DMS153 (cell line): ENCODE measurements around the gene NAE1.

Source experiments
- DNase-seq: peaks from one replicate; lab custom pipeline; 2025; lab: John Stamatoyannopoulos, UW

NAE1 gene

DNA sequence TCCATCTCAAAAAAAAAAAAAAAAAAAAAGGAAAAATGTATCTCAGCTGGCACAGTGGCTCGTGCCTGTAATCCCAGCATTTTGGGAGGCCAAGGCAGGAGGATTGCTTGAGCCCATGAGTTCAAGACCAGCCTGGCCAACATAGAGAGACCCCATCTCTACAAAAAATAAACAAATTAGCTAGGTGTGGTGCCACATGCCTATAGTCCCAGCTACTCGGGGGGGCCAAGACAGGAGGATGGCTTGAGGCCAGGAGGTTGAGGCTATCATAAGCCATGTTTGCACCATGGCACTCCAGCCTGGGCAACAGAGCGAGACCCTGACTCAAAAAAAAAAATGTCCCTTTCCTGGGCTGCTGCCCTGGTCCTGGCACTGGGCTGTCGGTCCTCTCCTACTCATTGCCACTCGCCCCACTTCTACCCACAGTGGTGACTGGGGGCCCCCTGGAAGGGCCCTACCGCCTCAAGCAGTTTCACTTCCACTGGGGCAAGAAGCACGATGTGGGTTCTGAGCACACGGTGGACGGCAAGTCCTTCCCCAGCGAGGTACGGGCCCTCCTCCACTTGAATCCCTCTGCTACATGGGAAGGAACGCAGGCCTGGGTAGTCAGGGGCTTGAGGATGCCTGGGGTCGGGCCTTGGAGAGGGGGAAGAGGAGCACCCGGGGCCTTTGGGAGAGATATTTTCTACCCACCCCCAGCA lies 19.5 kb upstream of the NAE1 start:
- no peak for DNase-seq

DNA sequence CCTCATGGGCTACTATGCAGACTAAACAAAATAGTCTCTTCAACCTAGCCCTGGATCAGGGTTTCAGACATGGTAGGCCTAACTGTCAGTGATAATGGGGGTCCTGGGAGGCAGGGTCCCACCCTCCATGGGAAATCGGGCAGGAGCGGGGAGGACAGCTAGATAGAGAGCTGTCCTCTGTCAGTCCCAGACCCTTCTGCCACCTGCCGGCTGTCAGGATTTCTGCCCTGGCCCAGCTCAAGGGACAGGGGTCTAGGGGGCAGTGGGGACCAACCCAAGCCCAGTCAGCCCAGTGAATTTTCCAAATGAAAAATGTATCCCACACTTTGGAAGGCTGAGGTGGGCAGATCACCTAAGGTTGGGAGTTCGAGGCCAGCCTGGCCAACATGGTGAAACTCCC lies 18.8 kb upstream of the NAE1 start:
- DNase-seq: no peak

DNA sequence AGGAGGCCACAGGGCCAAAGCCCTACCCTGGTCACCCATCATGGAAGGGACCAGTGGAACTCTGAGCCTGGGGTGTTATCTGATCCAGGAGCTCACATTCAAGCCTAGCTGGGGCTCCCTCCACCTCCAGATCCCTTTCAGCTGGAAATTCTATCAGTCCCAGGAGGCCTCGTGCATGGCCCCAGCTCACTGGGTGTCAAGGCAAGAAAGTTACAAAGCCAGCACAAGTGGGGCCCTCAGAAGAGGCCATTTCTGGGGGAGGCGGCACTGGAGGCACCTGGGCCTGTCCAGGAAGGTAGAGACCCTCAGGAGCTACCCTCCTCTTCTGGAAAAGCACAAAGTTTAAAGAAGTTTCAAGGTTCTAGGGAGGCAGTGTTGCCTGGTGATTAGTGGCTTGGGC lies 18.2 kb upstream of the NAE1 start:
- DNase-seq: no peak

DNA sequence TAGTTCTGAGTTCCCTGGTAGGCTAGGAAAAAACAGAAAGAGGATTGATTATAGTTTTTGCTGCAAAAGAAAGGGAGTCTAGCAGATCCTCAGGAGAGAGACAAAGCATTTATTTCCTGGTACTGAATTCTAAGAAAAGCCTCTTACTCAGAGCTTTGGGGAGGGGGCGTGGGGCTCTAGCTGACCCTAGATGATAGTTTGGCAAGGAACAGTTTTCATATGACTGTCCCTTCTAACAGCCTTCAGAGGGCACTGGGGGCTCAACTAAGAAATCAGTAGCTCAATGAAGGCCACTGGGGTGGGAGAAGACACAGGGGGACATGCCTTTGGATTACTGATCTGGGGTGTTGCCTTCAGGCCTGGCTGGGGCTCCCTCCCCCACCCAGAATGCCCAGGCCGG lies 17.4 kb upstream of the NAE1 start:
- DNase-seq: no peak

DNA sequence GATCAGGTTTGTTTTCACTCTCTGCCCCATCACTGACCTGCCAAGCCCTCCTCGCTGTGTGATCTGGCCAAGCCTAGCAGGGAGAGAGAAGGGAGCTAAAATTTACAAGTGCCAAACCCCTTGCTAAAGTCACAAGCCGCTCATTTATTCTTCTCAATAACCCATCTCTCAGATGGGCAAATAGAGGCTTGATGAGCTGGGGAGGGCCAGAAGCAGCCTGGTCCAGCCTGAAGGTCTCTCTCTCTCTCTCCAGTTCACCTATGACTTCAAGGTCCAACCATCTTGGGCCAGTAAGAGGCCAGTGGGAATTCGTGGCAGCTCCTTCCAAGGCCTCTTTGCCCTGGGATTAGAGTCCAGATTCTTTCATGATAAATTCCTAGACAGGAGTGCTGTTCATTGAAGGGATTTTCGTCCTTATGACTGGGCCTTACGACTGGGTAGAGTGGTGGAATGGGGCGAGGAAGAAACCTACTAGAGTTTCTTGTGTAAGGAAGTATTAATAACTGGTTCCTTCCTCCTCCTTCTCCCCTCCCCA lies 16.8 kb upstream of the NAE1 start:
- no peak for DNase-seq

DNA sequence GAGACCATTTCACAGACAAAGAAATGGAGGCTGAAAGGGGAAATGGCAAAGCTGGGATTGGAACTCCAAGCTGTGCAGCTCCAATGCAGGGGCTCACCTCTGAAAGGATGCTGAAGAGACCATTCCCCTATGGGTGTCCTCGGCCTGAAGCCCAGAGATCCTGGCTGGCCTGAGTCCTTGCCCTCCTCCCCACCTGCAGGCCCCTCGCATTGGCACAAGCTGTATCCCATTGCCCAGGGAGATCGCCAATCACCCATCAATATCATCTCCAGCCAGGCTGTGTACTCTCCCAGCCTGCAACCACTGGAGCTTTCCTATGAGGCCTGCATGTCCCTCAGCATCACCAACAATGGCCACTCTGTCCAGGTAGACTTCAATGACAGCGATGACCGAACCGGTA lies 16.1 kb upstream of the NAE1 start:
- no peak for DNase-seq

DNA sequence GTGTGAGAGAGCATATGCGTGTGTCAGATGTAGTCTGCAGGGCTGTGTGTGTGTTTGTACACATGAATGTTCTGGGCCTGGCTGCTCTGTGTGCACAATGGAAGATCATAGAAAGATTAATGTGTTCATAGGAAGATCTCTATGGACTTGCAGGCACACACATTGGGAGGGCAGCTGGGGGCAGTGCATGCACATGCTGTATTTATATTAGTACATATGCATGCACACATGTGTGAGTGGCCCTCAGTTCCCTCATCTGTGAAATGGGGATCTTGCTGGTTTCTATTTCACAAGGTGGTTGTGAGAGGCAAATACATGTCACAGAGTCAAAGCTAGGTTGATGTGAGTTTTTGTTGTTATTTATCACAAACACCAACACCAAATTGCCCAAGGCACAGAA lies 15.5 kb upstream of the NAE1 start:
- no peak for DNase-seq

DNA sequence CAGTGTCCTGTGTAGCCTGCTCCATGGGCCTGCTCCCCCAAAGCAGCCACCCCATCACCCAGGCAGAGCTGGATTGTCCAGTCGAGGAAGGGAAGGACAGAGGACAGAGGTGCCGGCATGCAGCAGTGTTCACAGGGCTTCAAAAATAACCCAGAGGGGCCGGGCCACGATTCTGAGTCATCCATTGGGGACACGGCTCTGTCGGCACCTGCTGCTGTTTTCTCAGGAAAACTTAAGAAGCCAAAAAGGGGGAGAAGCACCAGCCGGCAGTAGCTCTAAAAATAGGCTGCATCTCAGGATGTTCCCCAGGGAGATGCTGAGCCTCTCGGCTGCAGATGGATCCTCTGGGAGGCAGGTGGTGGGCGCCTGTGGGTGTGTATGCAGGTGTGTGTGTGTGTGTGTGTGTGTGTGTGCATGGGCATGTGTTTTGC lies 15.0 kb upstream of the NAE1 start:
- no peak for DNase-seq

DNA sequence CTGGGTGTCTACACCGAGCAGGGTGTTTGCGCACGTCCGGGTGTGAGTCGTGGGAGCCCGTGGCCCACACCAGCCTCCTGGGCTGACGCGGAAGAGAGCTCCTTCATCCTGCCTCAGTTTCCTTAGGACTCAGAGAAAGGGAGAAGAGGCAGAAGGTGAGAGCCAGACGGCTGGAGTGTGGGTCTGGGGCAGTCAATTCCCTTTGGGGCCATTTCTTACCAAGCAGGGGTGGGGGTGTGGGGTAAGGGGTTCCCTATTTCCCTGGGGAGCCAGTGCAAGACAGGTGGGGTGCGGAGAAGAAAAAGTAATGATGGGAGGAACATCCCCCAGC lies 14.3 kb upstream of the NAE1 start:
- DNase-seq: no peak

DNA sequence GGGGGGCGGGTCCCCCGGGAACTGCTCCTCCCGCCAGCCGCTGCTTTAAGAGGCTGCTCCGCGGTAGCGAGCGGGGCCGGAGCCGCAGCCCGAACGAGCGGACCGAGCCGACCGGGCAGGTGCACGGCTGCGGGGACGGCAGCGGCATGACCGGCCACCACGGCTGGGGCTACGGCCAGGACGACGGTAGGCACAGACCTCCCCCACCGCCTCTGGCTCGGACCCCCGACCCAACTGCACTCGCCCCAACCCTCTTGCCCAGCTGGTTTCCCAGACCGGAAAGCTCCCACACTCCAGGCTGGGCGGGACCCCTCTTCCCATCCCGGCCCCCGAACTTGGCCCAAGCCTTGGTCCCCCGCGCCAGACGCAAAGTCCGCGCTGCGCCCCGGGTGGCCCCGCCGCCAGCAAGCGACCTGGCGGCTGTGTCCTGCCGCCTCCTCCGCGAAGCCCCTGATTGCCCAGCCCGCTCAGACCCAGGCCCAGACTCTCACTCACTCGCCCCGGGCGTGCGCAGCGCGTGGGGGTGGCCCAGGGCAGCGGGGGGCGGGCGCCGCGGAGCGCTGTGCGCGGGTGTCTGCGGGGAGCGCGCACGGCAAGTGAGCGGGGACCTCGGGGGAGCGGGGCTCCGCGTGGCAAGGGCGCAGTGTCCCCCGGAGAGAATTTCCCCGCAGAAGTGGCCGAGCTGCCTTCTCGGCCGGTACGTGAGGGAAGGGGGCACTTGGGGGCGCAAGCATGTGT lies 13.7 kb upstream of the NAE1 start, which contains the start of gene CA7:
CA7 (plus strand) TSS at position 73 of the 738 bp plus-strand sequence; CDS start at position 147, 74 bp downstream.
- DNase-seq: no peak

DNA sequence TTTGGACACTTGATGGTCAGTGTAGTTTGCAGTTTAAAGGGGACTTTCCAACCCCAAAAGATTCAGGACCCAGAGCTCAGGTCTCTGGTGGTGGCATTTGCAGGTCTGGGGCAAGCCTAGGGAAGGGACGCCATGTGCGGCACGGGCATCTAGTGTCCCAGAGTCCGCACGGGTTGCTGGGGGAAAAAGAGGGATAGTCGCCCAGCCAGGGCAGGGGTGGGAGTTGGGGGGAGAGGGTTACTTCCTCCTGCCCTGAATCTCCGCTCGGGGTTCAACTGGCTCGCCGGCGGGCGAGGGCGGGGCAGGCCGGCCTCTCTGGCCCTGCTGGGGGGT lies 13.2 kb upstream of the NAE1 start:
- DNase-seq: no peak

DNA sequence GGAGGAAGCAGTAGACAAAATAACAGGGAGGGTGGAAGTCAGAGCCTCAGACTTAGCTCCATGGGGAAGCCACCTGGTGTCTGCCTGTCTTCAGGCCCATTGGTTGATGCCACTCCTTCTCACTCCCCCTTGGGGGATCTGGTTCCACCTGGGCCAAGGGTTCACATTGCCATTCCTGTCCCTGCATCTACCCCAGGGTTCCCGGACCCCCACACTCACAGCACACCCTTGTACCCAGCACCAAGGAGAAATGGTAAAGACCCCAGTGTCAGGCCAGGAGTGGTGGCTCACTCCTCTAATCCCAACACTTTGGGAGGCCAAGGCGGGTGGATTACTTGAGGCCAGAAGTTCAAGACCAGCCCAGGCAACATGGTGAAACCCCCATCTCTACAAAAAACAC lies 12.4 kb upstream of the NAE1 start:
- no peak for DNase-seq

DNA sequence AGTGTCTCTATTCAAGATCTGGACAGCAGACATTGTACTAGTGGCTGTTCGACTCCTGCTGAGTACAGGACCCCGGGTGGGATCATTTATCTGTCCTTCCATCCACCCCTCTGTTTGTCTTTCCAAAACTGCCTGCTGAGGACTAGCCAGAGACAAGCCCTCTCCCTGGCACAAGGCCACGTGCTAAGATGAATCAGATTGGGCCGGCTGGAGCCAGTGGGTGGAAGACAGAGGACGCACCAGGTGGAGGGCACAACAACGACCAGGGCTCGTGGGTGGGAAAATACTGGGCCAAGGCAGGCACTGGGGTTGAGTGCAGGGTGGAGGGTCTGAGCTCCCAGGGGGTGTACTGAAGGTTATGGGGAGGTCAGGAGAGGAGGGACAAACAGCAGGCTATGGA lies 12.0 kb upstream of the NAE1 start:
- DNase-seq: no peak

DNA sequence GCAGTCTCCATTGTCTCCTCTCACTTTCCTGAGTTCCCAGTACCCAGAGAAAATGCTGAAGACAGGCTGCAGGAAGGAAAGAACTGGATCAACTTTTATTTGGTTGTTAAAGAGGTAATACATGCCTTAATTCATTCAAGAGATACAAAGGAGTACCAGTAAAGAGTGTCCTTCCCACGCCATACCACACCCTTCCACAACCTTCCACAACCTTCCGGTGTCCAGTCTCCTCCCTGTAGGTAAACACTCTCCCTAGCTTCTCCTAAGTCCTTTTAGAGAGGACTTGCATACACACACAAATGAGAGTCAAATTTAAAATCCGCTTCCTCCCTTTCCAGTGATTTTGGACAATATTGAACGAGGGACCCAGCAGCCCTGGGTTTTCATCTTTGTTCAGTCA lies 10.6 kb upstream of the NAE1 start:
- DNase-seq: no peak

DNA sequence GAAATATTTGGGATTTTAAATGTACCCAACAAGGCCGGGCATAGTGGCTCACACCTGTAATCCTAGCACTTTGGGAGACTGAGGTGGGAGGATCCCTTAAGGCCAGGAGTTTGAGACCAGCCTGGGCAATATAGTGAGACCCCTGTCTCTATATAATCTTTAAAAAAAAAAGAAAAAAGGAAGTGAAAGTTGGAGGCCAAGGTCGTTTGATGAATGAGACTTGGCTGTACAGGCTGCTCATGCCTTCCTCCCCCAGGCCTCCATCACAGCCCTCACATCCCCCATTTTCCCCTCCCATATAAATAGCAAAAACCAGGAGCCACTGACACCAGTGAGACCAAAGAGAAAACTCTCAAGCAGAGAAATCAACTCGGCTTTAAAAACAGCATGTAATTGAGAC lies 10.1 kb upstream of the NAE1 start:
- DNase-seq: no peak

DNA sequence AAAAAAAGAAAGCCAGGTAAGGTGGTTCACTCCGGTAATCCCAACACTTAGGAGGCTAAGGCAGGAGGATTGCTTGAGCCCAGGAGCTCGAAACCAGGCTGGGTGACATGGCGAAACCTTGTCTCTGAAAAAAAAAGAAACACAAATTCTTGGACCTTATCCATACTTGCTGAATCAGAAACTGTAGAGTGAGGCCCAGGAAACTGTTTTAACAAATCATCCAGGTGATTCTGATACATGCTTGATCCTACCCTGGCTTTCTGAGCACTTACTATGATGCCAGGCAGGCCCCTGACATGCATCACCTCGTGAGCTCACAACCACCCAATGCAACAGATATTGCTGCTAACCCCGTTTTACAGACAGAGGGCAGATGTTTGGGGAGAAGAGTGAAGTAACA lies 4.0 kb upstream of the NAE1 start:
- no peak for DNase-seq

DNA sequence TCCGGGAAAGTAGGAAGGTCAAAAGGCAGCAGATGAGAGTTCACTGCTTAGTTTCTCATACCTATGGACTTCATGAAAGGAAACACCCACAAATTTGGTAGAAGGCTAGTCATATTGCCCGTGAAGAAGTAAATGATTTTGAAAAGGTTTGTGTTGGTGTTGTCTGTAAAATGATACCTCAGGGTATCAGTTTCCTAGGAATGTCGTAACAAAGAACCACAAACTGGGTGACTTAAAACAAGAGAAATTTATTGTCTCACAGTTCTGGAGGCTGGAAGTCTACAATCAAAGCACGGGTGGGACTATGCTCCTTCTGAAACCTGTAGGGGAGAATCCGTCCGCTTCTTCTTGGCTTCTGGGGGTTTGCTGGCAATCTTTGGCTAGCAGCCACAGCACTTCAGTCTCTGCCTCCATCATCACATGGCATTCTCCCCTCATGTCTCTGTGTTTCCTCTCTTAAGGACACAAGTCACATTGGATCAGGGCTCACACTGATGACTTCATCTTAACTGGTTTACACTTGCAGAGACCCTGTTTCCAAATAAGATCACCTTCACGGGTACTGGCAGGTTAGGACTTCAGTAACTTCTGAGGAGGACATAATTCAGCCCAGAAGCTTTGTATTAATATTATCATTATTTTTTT lies 2.0 kb upstream of the NAE1 start:
- no peak for DNase-seq

DNA sequence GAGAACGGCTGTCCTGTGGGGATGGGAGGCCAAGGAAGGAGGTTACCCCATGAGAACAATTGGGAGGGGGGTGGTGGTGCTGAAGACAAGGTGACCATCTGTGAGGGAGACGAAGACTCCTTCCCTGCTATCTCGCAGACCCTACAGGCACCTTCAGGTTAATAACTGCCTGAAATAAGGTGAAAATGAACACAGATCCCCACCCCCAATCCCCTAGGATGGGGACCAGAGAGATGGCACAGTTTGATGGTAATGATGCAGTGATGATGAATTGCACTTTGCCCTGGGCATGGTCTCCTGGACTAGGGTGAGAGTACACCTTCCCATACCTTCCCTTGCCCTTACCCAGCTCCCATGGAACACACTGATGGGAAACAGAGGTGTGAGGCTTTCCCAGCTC lies 1.4 kb upstream of the NAE1 start:
- no peak for DNase-seq

DNA sequence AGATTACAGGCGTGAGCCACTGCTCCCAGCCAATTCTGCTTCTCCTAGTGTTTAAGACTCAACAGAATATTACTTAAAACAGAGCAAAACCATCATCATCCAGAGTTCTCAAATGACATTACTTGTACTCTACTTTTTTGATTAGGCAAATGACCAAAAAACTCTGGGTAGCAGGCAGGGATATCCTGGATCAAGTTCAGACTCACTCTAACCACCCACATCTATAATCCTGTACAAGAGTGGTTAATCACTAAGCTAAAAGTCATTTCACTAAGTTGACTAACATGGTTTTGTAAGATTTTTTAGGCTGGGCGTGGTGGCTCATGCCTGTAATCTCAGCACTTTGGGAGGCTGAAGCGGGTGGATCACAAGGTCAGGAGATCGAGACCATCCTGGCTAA lies 6.8 kb downstream of the NAE1 start:
- no peak for DNase-seq

DNA sequence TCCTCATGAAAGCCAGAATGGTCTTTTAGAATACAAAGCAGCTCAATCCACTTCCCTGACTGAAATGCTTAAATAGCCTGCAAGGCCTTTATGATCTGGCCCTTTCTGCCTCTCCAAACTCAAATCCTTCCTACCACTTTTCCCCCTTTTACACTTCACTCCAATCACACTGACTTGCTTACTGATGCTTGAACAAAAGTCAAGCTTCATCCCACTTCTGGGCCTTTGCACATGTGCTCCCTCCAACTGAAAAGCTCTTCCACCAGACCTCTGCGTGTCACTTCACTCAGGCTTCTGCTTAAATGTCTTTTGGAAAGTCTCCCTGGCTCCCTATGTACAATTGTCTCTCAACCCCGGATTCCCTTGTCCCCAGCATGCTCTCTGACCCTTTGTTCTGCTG lies 16.0 kb downstream of the NAE1 start:
- DNase-seq: no peak

DNA sequence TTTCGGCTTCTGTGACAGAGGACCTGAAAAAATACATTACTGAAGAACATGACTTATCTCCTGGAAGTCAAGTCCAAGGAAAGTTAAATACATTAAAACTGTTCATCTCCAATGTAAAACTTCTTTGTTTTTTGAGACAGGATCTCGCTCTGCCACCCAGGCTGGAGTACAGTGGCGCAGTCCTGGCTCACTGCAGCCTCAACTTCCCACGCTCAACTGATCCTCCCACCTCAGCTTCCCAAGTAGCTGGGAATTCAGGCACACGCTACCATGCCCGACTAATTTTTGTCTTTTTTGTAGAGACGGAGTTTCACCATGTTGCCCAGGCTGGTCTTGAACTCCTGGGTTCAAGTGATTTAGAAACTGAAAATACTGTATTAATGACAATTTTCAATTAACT lies 19.7 kb downstream of the NAE1 start:
- DNase-seq: no peak

DNA sequence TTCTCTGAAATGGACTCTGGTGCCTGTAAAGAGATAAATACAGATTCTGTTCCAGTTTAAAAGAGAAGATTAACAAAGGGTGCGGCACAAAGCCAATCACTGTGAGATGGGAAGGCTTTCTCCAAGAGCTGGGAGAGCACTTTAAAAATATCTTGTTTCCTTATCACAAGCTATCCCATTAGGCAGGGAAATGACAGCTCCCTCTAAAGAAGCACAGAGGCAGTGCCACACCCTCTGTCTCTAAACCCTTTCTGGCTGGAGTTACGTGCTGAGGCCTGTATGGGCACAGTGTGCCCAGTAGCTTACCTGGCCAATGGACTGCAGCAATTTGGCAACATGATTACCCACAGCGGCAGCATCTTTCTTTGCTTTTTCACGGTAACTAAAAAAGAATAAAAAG lies 20.4 kb downstream of the NAE1 start:
- no peak for DNase-seq

DNA sequence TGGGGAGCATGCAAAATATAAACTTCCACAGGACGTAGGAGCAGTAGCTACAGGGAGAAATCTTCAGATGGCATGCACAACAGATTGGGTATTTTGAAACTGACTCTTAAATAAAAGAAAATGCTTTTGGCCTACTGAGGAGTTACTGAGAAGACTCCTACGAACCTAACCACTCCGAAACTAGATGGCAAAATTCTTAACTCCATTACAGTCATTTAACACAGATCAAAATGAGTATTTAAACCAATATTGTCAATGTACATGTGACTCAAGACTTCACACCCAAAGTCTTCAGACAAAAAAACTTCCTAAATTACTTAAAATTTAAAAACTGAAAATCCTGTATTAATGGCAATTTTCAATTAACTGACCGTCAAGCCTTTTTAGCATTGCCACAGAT lies 21.0 kb downstream of the NAE1 start:
- DNase-seq: no peak
